GM18499 (cell line): ENCODE results near the gene TXNRD2.
"Not testable (repeated sequence)": the region's sequence is repeated elsewhere in the genome, so short reads cannot be mapped to it uniquely, and the experiment has no call there.

Experiments
- ATAC-seq: cut with Tn5 transposase; IDR thresholded peaks from one replicate; pipeline ENCODE4 v1.9.1; 2021; ENCODE audit warnings: moderate number of reproducible peaks; ENCODE audit not compliant: insufficient read depth, unreplicated experiment

The TXNRD2 gene

GRCh38 chr22:19895160-19895849 lies 46.3 kb downstream of the TXNRD2 start:
- no peak for ATAC-seq

GRCh38 chr22:19893363-19893762 lies 48.3 kb downstream of the TXNRD2 start:
- ATAC-seq = no peak

GRCh38 chr22:19892925-19893324 lies 48.7 kb downstream of the TXNRD2 start:
- ATAC-seq = no peak

- no peak for ATAC-seq
Measured at GRCh38 chr22:19892257-19892879, 49.2 kb downstream of the TXNRD2 start.

GRCh38 chr22:19891317-19892256 lies 50.0 kb downstream of the TXNRD2 start:
- no peak for ATAC-seq

- ATAC-seq = no peak
Measured at GRCh38 chr22:19890502-19891316, 50.9 kb downstream of the TXNRD2 start.

GRCh38 chr22:19889951-19890350 lies 51.7 kb downstream of the TXNRD2 start:
- ATAC-seq = no peak

- ATAC-seq = no peak
Measured at GRCh38 chr22:19888131-19888746, 53.4 kb downstream of the TXNRD2 start.

GRCh38 chr22:19887256-19887985 lies 54.2 kb downstream of the TXNRD2 start:
- no peak for ATAC-seq

- ATAC-seq = no peak
Measured at GRCh38 chr22:19886605-19887255, 54.9 kb downstream of the TXNRD2 start.

- ATAC-seq = no peak
Measured at GRCh38 chr22:19885841-19886592, 55.6 kb downstream of the TXNRD2 start.

- no peak for ATAC-seq
Measured at GRCh38 chr22:19884954-19885751, 56.5 kb downstream of the TXNRD2 start.

GRCh38 chr22:19884161-19884953 lies 57.3 kb downstream of the TXNRD2 start:
- no peak for ATAC-seq

- ATAC-seq = not testable (repeated sequence)
Measured at GRCh38 chr22:19883446-19883845, 58.2 kb downstream of the TXNRD2 start.

GRCh38 chr22:19882446-19883381 lies 58.9 kb downstream of the TXNRD2 start:
- ATAC-seq = no peak
